ENCODE results near the gene DHRS2. TPM values are rescaled to one million over a fixed set of nuclear protein-coding genes. Genes with fewer than 3 reads are reported as not detected.

DHRS2 gene
- total and polyA plus RNA-seq, 2 of the 13 experiments (the other 11 are each of a cell fraction or from before 2014, with no cell fraction given): 1,621 to 3,021 TPM

DNA sequence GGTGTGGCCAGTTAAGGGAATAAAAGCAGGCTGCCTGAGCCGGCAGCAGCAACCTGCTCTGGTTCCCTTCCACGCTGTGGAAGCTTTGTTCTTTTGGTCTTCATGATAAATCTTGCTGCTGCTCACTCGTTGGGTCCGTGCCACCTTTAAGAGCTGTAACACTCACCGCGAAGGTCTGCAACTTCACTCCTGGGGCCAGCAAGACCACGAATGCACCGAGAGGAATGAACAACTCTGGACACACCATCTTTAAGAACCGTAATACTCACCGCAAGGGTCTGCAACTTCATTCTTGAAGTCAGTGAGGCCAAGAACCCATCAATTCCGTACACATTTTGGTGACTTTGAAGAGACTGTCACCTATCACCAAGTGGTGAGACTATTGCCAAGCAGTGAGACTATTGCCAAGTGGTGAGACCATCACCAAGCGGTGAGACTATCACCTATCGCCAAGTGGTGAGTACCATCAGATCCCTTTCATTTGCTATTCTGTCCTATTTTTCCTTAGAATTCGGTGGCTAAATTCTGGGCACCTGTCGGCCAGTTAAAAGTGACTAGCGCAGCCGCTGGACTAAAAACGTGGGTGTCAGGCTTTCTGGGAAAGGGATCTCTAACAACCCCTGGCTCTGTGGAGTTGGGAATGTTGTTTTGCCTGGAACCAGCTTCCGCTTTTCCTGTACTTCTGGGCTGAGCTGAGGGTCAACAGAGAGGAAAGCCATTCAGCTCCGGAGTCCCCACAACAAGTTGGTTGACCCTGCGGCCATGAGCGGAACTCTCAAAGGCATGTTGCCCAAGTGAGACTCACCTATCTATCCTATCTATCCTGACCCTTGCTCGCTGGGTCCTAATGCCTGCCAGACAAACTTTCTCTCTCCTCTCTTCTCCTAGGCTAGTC, at the start of gene DHRS2 (continued):
- peak; percentile 31; the same call in 1 of the 2 replicates for TF ChIP-seq ZNF569 (CRISPR knock-in tag; IDR thresholded peaks at IDR 0.05; ENCODE audit: borderline replicate concordance)
- TF ChIP-seq, protein P1, sequence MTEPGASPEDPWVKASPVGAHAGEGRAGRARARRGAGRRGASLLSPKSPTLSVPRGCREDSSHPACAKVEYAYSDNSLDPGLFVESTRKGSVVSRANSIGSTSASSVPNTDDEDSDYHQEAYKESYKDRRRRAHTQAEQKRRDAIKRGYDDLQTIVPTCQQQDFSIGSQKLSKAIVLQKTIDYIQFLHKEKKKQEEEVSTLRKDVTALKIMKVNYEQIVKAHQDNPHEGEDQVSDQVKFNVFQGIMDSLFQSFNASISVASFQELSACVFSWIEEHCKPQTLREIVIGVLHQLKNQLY (CRISPR knock-in tag; IDR thresholded peaks at IDR 0.05): peak; percentile 80; the same call in 1 of the 2 replicates
- TF ChIP-seq CBX5 (CRISPR knock-in tag; IDR thresholded peaks at IDR 0.05; ENCODE audit: borderline replicate concordance): peak; percentile 97
- TF ChIP-seq, protein P2, sequence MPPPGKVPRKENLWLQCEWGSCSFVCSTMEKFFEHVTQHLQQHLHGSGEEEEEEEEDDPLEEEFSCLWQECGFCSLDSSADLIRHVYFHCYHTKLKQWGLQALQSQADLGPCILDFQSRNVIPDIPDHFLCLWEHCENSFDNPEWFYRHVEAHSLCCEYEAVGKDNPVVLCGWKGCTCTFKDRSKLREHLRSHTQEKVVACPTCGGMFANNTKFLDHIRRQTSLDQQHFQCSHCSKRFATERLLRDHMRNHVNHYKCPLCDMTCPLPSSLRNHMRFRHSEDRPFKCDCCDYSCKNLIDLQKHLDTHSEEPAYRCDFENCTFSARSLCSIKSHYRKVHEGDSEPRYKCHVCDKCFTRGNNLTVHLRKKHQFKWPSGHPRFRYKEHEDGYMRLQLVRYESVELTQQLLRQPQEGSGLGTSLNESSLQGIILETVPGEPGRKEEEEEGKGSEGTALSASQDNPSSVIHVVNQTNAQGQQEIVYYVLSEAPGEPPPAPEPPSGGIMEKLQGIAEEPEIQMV (CRISPR knock-in tag; IDR thresholded peaks at IDR 0.05; ENCODE audit: low read depth): peak; percentile 95
- no peak for TF ChIP-seq SATB2 (CRISPR knock-in tag; IDR thresholded peaks at IDR 0.05)
- TF ChIP-seq ZIK1 (CRISPR knock-in tag; IDR thresholded peaks at IDR 0.05; ENCODE audit: borderline replicate concordance, low read depth): 0 out of 2 replicates have a peak, but pooled peaks have one; percentile 45
- TF ChIP-seq ZNF816 (CRISPR knock-in tag; IDR thresholded peaks at IDR 0.05; ENCODE audit: borderline replicate concordance): no peak
- TF ChIP-seq RBM39 (IDR thresholded peaks at IDR 0.05; ENCODE audit: low read depth, low read length, poor library complexity, severe bottlenecking): peak; percentile 89
- no peak for TF ChIP-seq ZC3H13 (CRISPR knock-in tag; IDR thresholded peaks at IDR 0.05)
- peak; percentile 57; the same call in 1 of the 2 replicates for TF ChIP-seq GATAD2A (CRISPR knock-in tag; IDR thresholded peaks at IDR 0.05)
- TF ChIP-seq ZNF780A (CRISPR knock-in tag; IDR thresholded peaks at IDR 0.05): no peak
- TF ChIP-seq ETV5 (CRISPR knock-in tag; IDR thresholded peaks at IDR 0.05; ENCODE audit: borderline replicate concordance): peak; percentile 78
- TF ChIP-seq PHB2 (IDR thresholded peaks at IDR 0.05; ENCODE audit: partially characterized antibody): no peak
- TF ChIP-seq, protein P3, sequence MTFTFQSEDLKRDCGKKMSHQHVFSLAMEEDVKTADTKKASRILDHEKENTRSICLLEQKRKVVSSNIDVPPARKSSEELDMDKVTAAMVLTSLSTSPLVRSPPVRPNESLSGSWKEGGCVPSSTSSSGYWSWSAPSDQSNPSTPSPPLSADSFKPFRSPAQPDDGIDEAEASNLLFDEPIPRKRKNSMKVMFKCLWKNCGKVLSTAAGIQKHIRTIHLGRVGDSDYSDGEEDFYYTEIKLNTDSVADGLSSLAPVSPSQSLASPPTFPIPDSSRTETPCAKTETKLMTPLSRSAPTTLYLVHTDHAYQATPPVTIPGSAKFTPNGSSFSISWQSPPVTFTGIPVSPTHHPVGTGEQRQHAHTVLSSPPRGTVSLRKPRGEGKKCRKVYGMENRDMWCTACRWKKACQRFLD (CRISPR knock-in tag; IDR thresholded peaks at IDR 0.05; ENCODE audit: borderline replicate concordance): no peak; the same call in none of the 2 replicates
- TF ChIP-seq POLR2A (IDR thresholded peaks at IDR 0.05; ENCODE audit: insufficient read depth in 1 of 2, low read depth in 2 of 2, low read length in 2 of 2): peak in 1 of 2 experiments; percentile 99; a peak in 2 of 4 replicates
- TF ChIP-seq, protein P4, sequence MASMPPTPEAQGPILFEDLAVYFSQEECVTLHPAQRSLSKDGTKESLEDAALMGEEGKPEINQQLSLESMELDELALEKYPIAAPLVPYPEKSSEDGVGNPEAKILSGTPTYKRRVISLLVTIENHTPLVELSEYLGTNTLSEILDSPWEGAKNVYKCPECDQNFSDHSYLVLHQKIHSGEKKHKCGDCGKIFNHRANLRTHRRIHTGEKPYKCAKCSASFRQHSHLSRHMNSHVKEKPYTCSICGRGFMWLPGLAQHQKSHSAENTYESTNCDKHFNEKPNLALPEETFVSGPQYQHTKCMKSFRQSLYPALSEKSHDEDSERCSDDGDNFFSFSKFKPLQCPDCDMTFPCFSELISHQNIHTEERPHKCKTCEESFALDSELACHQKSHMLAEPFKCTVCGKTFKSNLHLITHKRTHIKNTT (CRISPR knock-in tag; IDR thresholded peaks at IDR 0.05): no peak
- no peak for TF ChIP-seq TP53 (CRISPR knock-in tag; conservative IDR thresholded peaks at IDR 0.05)
- TF ChIP-seq MBD4 (IDR thresholded peaks at IDR 0.05; ENCODE audit: borderline replicate concordance, low read length): no peak
- TF ChIP-seq SIN3B (IDR thresholded peaks at IDR 0.05; ENCODE audit: low read length): peak; percentile 82
- TF ChIP-seq ZNF343 (CRISPR knock-in tag; IDR thresholded peaks at IDR 0.05): peak; percentile 92; the same call in 1 of the 2 replicates
- peak; percentile 89 for TF ChIP-seq ZNF713 (CRISPR knock-in tag; IDR thresholded peaks at IDR 0.05)
- no peak for TF ChIP-seq ATM (IDR thresholded peaks at IDR 0.05; ENCODE audit: borderline replicate concordance)
- no peak; the same call in 1 of the 2 replicates for TF ChIP-seq ZNF484 (CRISPR knock-in tag; IDR thresholded peaks at IDR 0.05; ENCODE audit: borderline replicate concordance, low read depth)
- TF ChIP-seq SNAI1 (CRISPR knock-in tag; IDR thresholded peaks at IDR 0.05; ENCODE audit: borderline replicate concordance): no peak
- TF ChIP-seq ZFP36L1 (CRISPR knock-in tag; IDR thresholded peaks at IDR 0.05): no peak

Data from HepG2 (cell line).